Stimulated activated CD4-positive, alpha-beta T cell treated with anti-CD3 and anti-CD28 coated beads, Interleukin-1b, Interleukin-23, amount 100 ng/mL, for 48 hours (primary cell): Measurements from ENCODE around the gene NDUFS5.
"Not testable (repeated sequence)": the region's sequence is repeated elsewhere in the genome, so short reads cannot be mapped to it uniquely, and the experiment has no call there.

Experiments used
- DNase-seq: peaks from one replicate; pipeline ENCODE4 v3.0.0-alpha.2; 2020

The NDUFS5 gene

DNA sequence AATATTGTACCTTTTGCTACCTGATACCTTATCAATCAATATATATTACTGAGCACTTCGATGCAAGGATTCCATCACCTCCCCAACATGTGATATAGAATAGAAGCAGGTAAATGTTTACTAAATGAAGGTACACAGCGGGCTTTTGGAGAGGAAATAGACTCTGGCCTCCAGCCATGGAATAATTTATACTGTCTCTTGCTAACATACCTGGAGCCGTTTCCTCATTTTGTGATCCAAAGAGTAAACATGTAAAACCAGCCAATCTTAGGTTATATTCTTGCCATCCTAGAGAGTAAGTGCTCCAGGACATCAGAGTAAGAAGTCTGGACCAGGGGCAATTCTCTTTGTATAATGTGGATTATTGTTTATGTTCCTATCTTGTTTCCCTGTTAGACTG, 39.4 kb downstream of the NDUFS5 start:
- no peak for DNase-seq

DNA sequence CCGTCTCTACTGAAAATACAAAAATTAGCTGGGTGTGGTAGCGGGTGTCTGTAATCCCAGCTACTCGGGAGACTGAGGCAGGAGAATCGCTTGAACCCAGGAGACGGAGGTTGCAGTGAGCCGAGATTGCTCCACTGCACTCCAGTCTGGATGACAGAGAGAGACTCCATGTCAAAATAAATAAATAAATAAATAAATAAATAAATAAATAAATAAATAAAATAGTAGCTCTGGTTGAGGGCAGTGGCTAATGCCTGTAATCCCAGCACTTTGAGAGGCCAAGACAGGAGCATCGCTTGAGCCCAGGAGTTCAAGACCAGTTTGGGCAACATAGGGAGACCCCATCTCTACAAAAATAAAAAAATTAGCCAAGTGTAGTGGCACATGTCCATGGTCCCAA, 42.1 kb downstream of the NDUFS5 start:
- DNase-seq, result not testable (repeated sequence)

DNA sequence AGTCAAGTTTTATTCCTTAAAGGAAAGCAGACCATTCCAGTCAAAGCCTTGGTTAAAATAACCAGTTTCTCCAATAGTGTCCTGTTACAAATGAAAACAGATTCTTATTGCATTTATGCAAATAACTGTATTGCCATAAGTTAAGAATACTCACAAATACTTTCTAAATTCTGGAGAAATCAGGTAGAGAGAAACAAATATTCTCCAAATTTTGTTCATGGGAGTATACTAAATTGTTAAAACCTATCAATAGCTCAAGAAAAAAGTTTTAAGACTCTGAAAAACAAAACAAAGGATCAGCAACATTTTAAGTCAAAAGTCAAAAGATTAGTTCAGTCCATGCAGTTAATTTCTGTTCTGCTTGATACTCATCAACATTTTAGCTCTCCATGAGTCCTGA, 45.4 kb downstream of the NDUFS5 start:
- not testable (repeated sequence) for DNase-seq

DNA sequence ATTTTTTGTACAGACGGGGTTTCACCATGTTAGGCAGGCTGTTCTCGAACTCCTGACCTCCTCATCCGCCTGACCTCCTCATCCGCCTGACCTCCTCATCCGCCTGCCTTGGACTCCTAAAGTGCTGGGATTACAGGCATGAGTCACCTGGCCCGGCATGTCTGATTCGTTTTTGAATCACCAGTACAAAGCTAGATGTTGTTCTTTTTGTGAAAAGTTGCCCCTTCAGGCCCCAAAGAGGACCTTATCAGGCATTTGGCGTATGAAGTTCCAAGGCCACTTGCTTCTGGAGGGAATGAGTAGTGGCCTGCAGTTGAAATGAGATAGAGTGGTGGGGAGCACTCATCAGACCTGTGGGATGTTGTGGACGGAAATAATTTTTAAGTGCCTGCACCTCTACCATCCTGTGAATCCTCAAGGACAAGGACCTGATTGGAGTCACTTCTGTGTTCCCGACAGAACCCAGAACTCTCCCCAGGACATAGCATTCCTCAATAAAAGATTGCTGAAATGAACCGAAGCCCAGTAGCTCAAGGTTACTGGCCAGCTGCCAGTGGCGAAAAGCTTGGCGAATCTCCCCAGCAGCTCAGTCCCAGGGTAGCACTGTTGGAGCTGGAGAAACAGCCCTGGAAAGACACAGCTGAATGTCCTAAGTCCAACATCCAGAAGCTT, 50.1 kb downstream of the NDUFS5 start:
- no peak for DNase-seq

DNA sequence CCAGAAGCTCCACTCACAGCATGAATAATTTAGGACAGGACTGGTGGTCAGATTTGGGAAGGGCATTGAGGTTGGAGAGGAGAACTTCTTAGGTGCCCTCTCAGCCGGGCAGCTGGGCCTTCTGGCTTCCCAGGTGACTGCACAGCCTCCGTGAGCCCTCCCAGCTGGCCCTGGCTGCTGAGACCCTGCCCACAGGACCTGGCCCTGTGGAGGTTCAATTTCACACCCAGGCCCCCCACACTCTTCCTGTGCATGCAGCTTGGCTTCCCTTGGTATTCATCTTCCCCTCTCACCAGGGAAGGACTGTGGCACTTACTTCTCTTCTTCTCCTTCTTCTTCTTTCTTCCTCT, 50.6 kb downstream of the NDUFS5 start:
- DNase-seq, result no peak

DNA sequence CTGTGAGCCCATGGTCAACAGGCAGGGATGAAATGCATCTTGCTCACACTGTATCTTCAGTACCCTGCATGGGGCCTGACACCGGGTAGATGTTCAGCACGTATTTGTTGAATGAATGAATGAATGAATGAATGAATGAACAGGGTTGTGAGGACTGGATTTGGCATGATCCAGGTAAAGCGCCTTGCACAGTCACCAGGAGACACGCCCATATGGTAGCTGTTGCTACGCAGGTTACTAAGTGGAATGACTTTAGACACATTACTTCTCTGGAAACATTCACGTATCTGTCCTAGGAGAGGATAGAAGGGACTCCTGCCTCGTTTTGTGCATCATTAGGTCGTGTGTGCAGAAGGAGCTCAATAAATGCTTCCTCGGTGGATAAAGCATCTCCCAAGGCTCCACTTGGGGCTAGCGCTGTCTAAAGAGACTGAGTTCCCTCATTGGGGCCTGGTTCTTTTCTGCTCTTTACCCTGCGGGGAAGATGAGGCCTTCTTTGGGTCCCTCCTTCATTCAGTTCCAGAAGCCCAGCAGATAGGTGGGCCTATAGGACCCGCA, 54.2 kb downstream of the NDUFS5 start:
- no peak for DNase-seq

DNA sequence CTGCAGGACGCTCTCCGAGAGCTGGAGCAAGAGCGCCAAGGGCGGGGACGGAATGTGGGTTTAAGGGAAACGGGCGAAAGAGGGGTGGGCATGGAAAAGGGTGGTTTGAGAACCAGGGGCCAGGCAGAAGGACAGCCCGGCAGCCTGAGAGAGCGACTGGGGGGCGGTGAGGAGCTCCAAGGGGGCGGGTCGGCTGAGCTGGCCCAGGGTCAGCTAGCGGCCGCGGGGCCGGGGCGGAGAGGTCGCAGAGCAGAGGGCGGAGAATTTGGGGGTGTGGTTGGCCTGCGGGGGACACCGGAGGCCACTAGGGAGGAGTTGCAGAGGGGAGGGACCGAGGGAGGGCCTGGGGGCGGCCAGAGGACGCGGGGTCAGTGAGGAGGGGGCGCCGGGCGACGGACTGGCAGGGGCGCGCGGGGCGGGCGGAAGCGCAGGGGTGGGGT, 54.7 kb downstream of the NDUFS5 start:
- no peak for DNase-seq

DNA sequence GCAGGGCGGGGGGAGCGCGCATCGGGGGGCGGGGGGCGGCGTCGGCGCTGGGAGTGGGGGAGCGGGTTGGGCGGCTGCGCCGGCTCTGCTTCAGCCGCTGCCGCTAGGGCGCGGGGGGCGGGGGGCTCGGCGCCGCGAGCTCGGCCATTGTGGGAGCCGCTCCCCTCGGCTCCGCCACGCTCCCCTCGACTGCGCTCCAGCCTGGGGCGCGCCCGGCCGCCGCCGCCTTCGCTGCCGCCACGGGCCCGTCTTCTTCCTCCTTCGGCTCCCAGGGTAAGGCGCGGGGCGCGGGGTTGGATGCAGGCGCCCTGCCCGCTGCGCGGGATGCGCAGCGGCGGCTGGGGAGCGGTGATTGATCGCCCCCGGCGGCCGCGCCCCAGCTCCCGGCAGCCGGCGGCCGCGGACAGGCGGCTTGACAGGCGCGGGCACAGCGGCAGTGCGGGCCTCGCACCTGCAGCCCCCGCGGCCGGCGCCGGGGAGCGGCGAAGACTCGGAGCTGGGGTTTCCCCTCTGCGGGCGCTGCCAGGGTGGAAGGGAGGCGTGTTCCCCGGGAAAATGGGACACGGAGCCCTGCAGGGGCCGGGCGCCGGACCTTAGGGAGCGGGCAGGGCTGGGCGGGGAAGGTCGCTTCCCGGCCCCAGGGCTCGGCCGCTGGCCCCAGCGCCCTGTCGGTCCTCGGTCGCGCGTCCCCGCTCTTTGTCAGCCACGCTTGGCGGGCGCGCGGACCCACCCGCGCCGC, 55.3 kb downstream of the NDUFS5 start:
- DNase-seq, result peak; percentile 12

DNA sequence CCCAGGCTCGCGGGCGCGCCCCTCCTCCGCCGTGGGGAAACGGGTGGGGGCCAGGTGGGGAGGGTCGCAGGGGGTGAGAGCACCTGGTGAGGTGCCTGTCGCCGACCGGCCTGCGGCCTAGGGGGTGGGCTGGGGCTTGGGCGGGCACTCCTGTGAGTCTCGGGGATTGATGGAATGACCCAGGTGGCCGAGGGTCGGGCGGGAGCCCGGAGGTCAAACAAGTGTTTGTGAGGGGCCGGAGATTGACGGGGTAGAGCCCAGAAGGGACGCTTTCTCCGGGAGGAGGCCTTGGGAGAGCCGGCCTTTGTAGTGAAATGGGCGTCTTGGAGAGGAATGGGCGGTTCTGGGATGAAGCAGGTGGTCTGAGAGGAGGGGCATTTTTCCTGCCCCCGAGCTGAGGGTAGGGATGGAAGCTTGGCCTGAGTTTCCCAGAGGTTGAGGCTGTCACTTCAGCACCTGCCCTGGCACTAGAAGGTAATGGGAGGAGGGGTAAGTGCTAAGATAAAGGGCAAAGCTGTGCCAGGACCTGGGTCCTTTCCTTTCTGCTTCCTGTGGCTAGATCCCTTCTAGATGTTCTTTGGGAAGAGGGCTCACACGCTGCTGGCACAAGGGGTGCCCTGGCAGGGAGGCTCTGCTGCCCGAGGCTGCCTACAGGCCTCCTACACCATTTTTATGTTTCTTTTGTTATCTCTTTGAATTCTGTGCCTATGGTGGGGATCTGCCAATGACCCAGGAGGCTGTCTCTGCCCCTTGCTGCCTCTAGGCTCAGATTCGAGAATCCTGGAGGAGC, 56.1 kb downstream of the NDUFS5 start:
- DNase-seq, result no peak

DNA sequence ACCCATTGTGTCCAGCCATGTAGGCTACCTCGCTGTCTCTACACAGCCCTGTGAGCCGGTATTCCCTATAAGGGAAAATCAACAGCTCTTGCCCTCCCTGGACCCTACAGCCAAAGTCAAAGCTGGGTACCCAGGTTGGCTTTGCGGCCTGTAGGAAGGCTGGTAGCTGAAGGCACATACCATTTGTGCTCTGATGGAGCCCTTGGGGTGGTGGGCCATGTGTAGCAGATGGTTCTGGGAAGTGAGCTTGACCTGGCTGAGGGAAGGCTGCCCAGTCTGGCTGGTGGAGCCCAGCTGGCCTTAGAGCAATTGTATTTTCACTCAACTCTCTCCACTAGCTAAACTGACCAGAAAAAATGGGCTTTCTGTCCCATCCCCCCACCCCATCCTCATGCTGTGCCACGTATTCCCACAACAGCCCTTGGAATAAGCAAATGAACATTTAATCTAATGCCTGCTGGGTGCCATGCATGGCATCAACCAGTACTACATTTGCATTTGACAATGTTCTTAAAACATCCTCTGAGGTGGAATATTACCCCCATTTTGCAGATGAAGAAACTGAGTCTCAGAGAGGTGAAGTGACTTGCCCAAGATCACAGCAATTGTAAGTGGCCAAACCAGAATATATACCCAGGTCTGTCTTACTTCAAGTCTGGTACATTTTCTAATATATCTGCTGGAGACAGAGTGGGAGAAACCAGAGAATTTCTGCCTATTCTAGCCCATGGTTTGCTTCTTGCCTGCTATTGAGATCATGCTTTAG, 56.8 kb downstream of the NDUFS5 start:
- no peak for DNase-seq

DNA sequence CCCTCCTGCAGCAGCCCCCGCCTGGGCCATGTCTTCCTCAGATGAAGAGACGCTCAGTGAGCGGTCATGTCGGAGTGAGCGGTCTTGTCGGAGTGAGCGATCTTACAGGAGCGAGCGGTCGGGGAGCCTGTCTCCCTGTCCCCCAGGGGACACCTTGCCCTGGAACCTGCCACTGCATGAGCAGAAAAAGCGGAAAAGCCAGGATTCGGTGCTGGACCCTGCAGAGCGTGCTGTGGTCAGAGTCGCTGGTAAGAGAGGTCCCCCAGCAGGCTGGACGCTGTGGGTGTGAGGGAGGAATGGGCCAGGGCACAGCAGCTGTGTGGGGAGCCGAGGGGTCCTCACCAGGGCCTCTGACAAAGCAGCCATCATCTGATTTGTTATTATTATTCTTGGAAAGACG, 58.0 kb downstream of the NDUFS5 start:
- DNase-seq, result no peak
